ENCODE measurements around the gene RNU6-1.

The RNU6-1 gene

DNA sequence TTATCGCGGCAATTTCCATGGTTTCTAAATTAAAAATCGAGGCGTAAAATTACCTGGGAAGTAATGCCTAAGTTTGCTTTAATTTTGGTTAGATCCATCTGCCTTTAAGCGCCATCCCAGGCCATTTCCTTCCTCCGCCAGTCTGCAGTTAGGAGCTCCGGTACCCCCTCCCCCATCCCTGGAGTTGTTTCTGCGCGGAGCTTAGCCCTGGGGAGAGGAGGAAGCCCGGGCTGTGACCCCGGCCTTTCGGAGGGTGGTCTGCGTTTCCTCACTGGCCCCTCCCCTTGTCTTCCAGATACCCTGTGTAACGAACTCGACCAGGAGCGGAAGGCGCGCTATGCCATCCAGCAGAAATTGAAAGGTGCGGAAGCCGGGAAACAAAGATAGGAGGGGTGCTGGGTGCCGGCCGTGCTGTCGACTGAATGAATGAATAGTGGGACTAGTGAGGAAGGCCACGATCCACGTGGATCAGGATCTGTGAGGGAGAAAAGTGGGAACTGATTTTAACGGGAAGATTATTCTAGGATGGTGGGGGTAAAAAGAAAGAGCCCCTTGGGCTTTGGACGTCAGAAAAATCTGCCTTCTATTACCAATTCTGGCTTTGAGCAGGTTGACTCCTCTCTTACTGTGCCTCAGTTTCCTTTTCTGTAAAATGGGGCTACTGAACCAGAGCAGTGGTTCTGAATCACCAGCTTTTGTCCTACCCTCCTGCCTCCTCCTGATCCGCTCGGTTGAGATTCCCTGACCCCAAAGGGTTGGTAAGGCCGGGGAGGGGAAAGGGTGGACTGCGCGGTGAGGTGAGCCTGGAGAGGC lies 6.7 kb downstream of the RNU6-1 start:
- peak; percentile 9 for DNase-seq (ENCODE audit: low spot score)

DNA sequence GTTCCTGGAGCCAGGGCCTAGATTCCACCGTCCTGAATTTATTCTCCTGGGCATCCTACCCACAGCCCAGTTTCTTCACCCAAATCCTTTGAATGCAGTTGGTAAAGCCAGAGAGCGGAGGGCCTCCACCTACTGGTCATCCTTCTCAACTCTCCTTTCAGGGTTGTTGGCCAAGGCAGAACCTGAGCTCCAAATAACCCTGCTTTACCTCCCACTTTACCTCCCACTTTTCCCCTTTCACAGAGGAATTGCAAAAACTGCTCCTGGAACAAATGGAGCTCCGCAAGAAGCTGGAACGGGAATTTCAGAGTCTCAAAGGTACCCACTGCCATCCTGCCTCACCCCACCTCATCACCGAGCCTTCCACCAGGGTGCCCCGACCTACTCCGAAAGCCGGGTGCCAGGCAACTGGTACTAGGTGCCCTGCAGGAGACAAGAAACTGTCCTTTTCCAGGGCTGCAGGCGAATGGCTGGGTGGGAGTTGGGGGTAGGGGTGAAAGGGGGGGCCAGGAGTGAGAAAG lies 7.8 kb downstream of the RNU6-1 start:
- DNase-seq (ENCODE audit: low spot score), result no peak

DNA sequence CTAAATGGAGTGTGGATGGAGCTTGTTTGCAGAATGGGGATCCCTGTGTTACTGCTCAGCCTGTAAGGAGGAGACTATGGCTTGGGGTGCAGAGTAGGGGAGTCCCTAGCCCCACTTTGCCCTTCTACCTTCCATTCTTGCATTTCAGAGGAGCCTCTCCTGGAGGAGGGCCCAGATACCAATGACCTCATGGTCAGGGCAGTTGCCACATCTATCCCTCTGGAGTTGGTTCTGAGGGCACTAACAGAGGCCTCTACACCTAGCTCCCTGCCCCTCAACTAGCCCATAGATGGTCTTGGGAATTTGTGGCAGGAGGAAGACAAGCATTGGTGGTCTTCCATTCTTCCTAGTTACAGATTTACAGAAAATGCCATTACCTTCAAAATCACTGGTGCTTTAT lies 8.5 kb downstream of the RNU6-1 start:
- DNase-seq (ENCODE audit: low spot score), result no peak

DNA sequence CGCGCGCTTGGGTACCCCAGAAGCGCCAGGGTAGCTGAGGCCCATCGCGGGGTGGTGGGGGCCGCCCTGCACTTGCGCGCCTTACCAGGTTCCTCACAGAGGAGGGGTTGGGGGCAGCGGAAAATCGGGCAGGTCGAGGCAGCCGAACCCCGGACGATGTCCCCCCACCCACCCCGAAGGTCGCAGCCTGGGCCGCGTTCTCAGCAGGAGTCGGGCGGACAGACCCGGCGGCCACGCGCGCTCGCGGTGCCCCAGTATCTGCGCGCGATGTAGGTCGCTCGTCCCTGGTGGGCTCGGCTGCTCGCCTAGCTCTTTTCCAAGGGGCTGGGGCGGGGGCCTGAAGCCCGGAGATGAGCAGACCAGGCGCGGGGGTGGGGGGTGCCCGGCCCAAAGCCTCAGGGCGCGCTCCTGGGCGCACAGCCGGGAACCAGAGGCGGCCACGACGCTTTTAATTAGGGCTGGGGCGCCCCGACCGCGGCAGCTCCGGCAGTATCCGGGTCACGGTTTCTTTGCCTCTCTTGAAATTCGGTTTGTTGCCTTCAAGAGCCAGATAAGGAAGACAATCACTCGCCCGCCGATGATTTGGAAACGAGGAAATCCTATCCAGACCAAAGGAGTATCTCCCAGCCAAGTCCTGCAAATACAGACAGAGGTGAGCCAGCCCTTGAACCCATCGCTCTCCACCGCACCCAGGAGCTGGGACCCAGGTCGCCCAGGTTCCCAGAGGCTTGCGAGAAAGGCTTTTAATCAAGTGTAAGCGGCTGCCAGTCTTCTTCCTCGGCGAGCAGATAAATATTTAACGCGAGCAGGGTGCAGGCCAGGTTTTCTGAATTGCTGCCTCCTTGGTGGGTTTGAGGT lies 10.0 kb downstream of the RNU6-1 start:
- DNase-seq (ENCODE audit: low spot score), result no peak

DNA sequence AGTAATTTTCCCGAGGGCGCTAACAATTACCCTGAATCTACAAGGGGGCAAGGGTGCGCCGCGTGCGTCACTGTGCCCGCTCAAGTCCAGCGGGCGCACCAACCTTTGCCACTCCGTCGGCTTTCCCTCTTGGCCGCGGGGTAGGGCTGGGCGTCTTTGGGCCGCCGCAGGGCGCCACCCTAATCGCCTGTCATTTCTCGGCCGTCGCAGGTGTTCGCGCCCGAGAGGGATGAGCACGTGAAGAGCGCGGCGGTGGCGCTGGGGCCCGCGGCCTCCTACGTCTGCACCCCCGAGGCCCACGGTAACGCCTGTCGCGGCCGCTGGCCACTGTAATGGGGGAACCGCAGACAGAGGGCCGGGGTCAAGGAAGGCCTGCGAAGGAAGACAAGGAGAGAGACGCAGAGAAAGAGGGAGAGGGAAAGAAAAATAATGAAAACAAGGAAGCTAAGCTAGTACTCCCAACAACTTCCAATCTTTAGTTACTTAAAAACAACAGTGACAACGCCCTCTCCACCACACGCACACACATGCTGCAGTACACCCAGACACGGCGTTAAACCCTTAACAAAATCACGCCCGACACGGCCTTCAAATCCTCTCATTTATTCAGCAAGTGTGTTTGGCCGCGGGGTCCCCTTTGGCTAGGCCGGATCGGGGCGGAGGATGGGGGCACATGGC lies 10.7 kb downstream of the RNU6-1 start:
- no peak for DNase-seq (ENCODE audit: low spot score)

DNA sequence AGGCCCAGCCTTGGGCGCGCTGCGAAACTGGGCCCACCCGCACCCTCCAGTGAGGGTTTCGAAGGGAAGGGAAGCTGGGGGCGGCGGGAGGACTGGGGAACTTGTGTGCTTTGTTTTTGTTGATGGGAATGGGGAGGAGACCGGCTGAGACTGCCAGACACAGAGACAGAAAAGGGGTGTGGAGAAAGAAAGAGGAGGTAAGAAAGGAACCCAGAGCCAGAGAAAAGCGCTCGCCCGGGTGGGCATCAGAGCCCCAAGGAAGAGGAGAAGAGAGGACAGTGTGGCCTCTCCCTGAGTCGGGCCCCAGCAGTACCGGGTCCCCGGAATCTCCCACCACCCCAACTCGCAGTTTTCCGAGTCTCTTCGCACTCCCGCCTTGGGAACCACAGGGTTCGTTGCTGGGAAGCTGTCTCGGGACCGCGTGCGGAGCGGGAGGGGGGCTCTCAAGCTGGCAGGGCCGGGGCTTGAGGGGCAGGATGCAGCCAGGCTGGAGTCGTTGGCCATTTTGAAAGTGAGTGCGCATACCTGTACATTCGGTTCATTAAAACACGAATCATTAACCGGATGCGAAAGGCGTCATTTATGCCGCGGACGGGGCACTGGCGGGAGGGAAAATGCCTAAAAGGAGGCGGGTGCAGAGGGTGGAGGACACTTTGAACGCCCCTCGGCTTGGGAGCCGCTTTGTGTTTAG lies 11.4 kb downstream of the RNU6-1 start:
- DNase-seq (ENCODE audit: low spot score), result no peak

DNA sequence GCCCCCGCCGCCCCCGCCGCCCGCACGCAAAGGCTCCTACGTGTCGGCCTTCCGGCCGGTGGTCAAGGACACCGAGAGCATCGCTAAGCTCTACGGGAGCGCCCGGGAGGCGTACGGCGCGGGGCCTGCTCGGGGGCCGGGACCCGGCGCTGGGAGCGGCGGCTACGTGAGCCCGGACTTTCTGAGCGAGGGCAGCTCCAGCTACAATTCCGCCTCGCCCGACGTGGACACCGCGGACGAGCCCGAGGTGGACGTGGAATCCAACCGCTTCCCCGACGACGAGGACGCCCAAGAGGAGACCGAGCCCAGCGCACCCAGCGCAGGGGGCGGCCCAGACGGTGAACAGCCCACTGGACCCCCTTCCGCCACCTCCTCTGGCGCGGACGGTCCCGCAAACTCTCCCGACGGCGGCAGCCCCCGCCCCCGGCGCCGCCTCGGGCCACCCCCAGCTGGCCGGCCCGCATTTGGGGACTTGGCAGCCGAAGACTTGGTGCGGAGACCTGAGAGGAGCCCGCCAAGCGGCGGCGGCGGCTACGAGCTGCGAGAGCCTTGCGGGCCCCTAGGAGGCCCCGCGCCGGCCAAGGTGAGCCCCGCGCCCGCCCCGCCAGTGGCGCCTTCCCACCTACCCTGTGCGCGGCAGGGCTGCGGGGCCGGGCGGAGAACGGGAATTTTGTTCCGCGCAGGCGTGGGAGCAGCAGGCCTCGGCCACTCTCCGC lies 12.1 kb downstream of the RNU6-1 start:
- no peak for DNase-seq (ENCODE audit: low spot score)

DNA sequence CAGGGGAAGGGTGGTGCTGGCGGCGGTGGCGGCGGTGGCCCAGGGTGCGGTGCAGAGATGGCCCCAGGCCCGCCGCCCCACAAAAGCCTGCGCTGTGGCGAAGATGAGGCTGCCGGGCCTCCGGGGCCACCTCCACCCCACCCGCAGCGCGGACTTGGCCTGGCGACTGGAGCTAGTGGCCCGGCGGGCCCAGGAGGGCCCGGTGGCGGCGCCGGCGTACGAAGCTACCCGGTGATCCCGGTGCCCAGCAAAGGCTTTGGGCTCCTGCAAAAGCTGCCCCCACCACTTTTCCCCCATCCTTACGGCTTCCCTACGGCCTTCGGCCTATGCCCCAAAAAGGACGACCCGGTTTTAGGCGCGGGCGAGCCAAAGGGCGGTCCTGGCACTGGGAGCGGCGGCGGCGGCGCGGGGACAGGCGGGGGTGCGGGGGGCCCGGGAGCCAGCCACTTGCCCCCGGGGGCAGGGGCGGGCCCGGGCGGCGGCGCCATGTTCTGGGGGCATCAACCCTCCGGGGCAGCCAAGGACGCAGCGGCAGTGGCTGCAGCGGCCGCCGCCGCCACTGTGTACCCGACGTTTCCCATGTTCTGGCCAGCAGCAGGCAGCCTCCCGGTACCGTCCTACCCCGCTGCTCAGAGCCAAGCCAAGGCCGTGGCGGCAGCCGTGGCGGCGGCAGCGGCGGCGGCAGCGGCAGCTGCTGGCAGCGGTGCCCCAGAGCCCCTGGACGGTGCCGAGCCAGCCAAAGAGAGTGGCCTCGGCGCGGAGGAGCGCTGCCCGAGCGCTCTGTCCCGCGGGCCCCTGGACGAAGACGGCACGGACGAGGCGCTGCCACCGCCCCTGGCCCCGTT lies 12.9 kb downstream of the RNU6-1 start:
- DNase-seq (ENCODE audit: low spot score), result no peak

DNA sequence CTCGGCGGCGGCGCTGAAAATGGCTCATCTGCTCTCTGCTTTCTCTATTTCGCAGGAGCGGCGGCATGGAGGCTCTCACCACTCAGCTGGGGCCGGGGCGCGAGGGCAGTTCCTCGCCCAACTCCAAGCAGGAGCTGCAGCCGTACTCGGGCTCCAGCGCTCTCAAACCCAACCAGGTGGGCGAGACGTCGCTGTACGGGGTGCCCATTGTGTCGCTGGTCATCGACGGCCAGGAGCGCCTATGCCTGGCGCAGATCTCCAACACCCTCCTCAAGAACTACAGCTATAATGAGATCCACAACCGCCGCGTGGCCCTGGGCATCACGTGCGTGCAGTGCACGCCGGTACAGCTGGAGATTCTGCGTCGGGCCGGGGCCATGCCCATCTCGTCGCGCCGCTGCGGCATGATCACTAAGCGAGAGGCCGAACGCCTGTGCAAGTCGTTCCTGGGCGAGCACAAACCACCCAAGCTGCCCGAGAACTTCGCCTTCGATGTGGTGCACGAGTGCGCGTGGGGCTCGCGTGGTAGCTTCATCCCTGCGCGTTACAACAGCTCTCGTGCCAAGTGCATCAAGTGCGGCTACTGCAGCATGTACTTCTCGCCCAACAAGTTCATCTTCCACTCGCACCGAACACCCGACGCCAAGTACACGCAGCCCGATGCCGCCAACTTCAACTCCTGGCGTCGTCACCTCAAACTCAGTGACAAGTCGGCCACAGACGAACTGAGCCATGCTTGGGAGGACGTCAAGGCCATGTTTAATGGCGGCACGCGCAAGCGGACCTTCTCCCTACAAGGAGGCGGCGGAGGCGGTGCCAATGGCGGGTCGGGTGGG lies 13.7 kb downstream of the RNU6-1 start:
- no peak for DNase-seq (ENCODE audit: low spot score)

DNA sequence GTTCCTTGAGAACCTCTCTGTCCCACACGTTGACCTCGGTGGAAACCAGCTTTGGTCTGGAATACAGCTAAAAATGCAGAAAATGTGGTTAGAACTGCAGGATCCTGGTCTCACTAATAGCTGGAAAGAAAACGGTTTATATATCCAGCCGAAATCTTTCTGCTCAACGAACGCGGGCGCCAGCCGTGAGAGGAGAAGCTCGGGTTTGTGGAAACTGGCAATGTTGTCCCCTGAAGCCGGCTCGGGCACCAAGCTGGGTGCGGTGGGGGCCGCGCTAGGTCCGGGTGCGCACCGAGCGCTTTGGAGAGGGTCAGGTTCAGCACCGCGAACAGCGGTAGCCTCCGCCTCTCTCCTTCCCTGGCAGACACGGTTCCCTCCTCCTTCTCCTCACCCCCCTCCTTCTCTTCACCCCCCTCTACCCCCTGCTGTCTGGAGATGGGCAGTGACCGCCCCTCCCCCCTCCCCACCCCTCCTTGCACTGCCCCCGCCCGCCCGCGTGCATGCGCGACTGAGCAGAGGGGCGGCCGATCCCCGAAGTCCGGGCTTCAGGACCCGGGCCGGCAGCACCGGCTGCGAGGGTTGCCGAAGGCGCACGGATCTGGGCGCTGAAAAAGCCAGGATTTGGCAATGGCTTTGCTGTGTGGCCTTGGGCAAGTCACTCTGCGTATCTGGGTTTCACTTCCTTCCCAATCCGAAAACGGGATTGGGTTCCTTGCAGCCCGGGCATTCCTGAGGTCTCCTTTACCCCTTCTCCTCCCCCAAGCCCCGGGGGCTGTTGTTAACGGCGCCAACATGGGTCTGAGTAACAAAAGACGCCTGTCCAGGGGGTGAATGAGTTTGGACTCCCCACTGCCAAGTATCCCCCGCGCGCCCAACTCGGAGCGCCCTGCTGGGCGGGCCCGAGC lies 14.6 kb downstream of the RNU6-1 start, which contains the start of gene SKOR1:
Gene SKOR1 (plus strand): TSS at position 534 of the 905 bp plus-strand sequence. CDS start 94 bp downstream, at position 628.
- DNase-seq (ENCODE audit: low spot score), result peak; percentile 76

DNA sequence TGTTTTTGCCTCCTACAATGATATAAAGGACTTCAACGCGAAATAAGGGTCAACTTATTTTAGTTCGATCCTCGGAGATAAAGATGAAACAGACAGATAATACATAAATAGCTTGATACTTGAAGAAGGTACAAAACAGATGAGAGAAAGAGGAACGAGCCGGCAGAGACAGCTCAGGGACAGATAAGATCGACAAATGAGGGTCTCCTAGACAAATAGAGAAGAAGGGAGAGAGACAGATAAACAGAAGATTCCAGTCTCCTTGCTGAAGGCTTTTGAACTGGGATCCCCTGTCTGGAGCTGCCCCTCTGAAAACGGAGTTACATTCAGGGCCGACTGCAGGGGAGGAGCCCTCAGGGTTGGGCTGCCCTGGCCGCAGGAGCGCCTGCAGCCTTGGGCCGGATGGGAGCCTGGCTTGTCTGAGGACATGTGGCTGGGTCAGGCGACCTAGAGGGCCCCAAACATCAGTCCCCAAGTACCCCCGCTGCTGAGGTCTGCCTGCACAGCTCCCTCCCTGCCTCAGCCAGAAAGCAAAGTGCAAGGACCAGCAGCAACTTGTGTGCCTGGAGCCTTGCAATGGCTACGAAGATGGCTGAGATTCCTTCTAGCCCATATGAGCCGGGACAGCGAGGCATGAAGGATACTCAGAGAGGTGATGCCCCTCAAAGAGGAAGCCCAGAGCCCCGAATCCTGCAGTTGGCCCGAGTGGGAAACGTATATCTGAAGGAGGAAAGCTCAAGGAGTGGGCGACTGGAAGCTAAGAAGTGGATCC lies 15.5 kb downstream of the RNU6-1 start:
- DNase-seq (ENCODE audit: low spot score), result no peak

DNA sequence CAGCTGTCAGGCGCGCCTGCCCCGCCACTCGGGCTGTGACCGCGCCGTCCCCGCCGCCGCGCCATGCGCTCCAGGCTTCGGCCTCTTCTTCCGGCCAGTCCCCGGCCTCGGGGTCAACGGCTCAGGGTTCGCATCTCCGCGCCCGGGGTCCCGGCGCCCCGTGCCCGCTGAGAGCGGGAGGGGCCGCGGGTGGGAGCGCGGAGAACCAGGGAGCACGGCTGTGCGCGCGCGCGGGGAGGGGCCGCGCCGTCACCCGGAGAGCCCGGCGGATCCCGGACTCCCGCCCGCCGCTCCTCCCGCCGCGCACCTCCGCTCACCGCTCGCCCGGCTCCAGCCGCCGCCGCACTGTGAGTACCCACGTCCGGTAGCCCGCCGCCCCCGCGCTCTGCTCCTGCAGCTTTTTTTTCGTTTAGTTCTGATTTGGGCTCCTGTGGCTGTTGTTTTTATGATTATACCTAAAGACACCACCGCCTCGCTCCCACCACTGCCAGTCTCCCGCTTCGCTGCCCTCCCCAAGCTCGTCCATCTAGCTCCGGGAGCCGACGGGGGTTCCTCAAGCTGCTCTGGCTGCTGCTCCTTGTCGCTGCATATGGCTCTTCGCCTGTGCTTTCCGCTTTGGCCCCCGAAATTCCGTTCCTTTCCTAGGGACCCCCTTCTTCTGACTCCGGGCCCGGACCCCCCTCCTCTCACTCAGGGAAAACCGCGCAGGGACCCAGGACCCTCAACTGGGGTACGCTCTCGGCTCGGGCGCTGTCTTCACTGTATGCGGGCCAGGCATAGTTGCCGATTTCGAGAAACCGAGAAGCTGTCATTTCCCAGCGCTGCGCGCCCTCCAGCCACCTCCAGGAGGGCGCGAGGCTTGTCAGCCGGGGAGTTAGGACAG lies 16.3 kb downstream of the RNU6-1 start:
- DNase-seq (ENCODE audit: low spot score), result no peak

DNA sequence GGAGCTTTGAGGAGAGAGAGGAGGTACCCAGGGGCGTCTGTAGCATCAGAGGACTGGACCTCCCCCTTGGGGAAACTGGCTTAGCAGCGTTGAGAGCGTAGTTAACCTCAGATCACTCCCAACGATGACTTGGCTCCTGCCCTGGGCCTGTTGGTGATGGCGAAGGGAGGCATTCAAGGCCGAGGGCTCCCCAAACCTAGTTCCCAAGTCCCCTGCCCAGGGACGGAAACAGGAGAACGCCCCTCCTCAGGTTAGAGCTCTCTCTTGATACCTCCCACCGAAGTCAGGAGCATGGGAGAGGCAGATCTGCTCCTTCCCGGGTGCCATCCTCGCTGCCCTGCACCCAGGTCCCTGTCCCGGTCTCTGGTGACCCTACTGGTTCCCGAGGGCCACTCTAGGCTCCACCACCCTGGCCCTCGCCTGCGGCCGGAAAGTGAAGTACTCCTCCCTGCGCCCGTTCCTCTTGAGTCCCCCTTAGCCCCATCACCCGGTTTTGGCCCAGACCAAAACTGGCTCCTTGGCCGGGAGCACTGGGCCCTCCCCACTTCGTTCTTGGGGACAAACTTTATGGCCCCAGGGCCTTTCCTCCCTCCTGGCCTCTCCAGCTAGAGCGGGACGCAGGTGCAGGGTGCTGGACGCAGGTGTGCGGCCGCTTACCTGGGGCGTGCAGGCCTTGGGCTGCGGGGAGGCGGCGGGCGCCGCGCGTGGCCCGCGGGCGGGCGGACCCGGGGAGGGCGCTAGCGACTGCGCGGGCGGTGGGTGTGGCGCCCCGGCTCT lies 17.1 kb downstream of the RNU6-1 start:
- no peak for DNase-seq (ENCODE audit: low spot score)

DNA sequence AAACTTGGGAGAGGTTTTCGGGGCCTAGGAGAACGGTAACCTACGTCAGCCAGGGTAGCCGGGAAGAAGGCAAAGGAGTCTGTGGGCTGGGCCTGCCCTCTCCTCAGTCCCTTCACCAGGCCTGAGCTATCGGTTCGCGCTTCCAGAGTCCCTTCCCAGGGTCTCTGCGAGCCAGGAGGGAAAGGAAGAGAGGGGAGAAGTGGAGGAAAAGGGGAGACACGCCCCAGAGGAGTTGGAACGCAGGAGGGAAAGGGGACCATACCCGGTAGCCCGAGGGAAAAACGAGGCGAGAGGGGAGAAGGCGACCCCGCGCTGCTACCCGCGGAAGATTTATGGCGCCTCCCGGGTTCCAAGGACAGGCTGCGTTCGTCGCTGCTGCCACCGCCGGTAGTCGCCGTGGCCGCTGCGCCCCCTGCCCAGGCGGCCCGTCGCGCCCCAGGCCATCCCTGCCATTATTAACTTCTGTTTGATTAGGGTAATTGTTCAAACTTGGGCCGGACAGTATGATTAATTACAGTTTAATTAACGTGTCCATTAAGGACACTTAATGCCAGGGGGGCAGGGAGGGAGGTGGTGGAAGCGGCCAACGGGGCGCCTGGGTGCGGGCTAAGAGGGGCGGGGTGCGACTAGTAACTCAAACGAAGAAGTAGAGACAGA lies 17.9 kb downstream of the RNU6-1 start:
- no peak for DNase-seq (ENCODE audit: low spot score)
